Activated CD4-positive, alpha-beta T cell treated with anti-CD3 and anti-CD28 coated beads, Interleukin-2, amount 10 ng/mL, durations not matched to agents 7 days and 5 days (primary cell): Measurements from ENCODE around the gene STK10. TPM values are rescaled to one million over a fixed set of nuclear protein-coding genes. Genes with fewer than 3 reads are reported as not detected.

ENCODE experiments used
- CTCF ChIA-PET: fragments of 350-600 bp; sonication (Branson Sonifier 250); formaldehyde crosslinking; loops from one replicate; lab custom pipeline; 2021; ENCODE audit warnings: antibody characterized with exemption; lab: Charles Lee
- POLR2A ChIA-PET: fragments of 350-600 bp; sonication (Branson Sonifier 250); formaldehyde crosslinking; loops from one replicate; lab custom pipeline; 2021; ENCODE audit warnings: antibody characterized with exemption; lab: Charles Lee
- DNase-seq: peaks from one replicate; pipeline ENCODE4 v3.0.0-alpha.2; 2020
- H3K27ac Mint-ChIP-seq: one replicate; pipeline ENCODE4 v1.8.0; 2021; ENCODE audit warnings: mild to moderate bottlenecking, moderate library complexity, mixed read lengths
- H3K27me3 Mint-ChIP-seq: one replicate; pipeline ENCODE4 v1.8.0; 2021; ENCODE audit warnings: mixed read lengths
- H3K36me3 Mint-ChIP-seq: one replicate; pipeline ENCODE4 v1.8.0; 2021; ENCODE audit warnings: low read depth, mixed read lengths
- H3K4me1 Mint-ChIP-seq: one replicate; pipeline ENCODE4 v1.8.0; 2021; ENCODE audit warnings: mixed read lengths
- H3K4me3 Mint-ChIP-seq: one replicate; pipeline ENCODE4 v1.8.0; 2021; ENCODE audit warnings: mild to moderate bottlenecking, moderate library complexity, mixed read lengths
- H3K9me3 Mint-ChIP-seq: one replicate; pipeline ENCODE4 v1.8.0; 2021; ENCODE audit warnings: mixed read lengths
- total RNA-seq, 2 experiments: library from RNA; stranded (reverse); gene quantifications; one replicate each; pipeline ENCODE4 v1.2.3, GENCODE V29; 2021

STK10 gene
- total RNA-seq, 2 experiments from 2014 or later = 299 to 312 TPM

DNA sequence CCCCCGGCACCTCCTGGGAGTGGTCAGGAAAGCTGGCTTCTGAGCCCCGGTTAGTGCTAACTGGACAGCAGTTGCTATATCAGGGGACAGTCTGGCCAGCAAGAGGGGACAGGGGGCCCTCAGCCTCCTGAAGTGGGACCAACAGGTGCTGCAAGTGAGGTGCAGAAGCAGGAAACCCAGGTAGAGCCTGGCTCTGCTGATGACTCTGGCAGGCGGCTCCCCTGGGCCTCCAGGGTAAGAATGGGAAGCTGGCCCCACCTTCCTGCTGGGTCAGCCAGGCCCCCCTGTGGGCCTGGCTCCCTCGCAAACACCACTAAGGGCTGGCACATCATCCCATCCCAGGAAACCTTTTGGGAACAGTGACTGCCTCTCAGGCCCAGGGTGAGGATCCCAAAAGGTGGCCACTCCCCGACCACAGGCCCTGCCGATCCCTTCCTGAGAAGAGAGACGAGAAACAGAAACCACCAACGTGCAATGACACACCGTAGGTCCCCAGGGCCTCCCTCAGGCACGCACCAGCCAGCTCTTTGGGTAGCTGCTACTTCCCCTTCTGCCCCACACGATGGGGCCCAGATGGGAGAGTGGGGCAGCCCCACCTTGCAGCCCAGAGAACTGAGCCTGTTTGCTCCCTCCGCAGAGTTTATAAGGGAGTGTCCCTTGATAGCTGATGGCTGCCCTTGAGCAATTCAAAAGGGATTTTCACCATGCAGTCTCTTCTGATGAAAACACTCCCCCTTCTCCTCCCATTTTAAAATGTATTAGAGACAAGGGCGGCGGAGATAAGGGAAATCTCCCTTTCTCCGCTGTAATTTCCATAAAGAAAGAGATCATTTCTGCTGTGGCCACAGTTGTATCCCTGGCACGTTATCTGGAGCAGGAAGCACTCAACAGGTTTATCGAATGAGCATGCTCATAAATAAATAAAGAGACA lies 76.8 kb downstream of the STK10 start:
- Mint-ChIP-seq H3K9me3 (peaks cover 2% of the 10 kb centered on the region), H3K4me1 (peaks cover 87% of the 10 kb centered on the region), H3K27ac (peak overlapping the region; percentile 96), H3K4me3 (peak overlapping the region; percentile 68), H3K36me3 (peaks cover 73% of the 10 kb centered on the region), H3K27me3 (no peaks in the 10 kb centered on the region)
- ChIA-PET POLR2A (interaction anchor here (1.1 to 1.2 kb wide), 3 partner anchors 64 to 74 kb away, joined by 4 to 12 read pairs (median 5); no protein-coding TSS in a partner anchor), CTCF (interaction anchor here (0.7 to 3.6 kb wide), 12 partner anchors 9 to 102 kb away, joined by 3 to 25 read pairs (median 4); partner anchors contain the start of gene STK10)
- DNase-seq = peak; percentile 83

DNA sequence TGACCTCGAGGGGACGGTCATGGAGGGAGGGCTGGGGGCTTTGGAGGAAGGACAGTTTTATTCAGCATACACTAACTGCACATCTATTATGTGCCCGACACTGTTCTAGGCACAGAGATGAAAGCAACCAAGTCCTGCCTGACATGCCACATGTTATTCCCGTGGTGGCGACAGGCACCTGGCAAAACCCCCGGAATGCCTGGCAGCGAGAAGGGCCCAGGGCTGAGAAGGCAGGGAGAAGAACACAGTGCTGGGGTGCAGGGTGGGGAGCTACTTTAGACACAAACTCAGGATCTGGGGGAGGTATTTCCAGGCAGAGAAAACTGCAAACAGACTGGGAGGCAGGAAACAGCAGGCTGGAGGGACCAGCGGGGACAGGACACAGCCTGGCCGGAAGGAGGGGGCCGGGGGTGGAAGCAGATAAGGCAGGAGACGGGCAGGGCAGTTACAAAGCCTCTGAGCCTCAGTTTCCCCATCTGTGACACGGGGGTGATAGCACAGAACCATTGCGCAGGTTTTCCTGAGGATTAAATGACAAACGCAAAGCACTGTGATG lies 77.7 kb downstream of the STK10 start:
- Mint-ChIP-seq H3K27me3 (no peaks in the 10 kb centered on the region), H3K27ac (peak overlapping the region; percentile 96), H3K9me3 (no peaks in the 10 kb centered on the region), H3K36me3 (peaks cover 72% of the 10 kb centered on the region), H3K4me1 (peaks cover 86% of the 10 kb centered on the region), H3K4me3 (peak overlapping the region; percentile 68)
- DNase-seq = no peak
- ChIA-PET CTCF (interaction anchor here (0.7 to 3.6 kb wide), 7 partner anchors 8 to 103 kb away, joined by 3 to 25 read pairs (median 3); partner anchors contain the start of gene STK10), POLR2A (no interaction called here)

DNA sequence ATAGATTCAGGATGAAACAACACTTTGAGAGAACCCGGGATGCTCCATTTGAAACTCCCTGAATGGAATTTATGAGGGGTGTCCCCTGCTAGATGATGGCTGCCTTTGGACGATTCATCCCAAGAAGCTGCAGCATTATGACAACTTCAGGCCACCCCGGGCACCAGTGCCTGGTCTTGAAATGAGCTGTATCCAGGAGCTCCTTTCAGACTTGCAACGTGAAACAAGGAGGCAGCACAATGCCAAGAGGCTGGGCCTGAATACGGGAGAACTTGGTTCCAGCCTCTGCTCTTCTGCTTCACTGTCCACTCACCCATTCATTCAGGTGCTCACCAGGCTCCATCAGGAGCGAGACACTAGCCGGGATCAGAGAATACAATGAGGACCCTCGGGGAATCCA lies 78.3 kb downstream of the STK10 start:
- no peaks in the 10 kb centered on the region for H3K9me3 Mint-ChIP-seq
- ChIA-PET CTCF (interaction anchor here (1.1 to 3.6 kb wide), 4 partner anchors 13 to 80 kb away, joined by 3 to 25 read pairs (median 10); partner anchors contain the start of gene STK10), POLR2A (no interaction called here)
- H3K4me1 Mint-ChIP-seq = peaks cover 82% of the 10 kb centered on the region
- H3K4me3 Mint-ChIP-seq = peak overlapping the region; percentile 9
- peak overlapping the region; percentile 96 for H3K27ac Mint-ChIP-seq
- peaks cover 69% of the 10 kb centered on the region for H3K36me3 Mint-ChIP-seq
- DNase-seq = no peak
- no peaks in the 10 kb centered on the region for H3K27me3 Mint-ChIP-seq

DNA sequence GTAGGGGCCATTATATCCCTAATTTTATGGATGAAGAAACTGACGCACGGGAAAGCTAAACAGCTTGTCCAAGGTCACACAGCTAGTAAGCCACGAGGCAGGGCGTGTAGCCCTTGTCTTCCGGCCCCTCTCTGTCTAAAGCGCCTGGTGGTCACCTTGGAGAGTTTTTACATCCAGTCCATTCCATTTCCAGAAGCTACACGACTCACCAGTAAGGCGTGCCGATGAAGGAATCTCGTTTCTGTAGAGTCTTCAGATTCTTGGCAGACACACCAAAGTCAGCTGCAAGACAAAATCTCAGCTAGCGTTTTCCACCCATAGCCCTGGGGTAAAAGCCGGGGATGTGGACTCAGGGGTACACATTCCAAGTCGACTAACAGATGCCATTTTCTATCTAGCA lies 80.5 kb downstream of the STK10 start:
- Mint-ChIP-seq H3K9me3 (no peaks in the 10 kb centered on the region), H3K4me3 (no peak overlapping the region), H3K27me3 (no peaks in the 10 kb centered on the region), H3K4me1 (peaks cover 68% of the 10 kb centered on the region), H3K36me3 (peaks cover 70% of the 10 kb centered on the region), H3K27ac (peak overlapping the region; percentile 66)
- POLR2A ChIA-PET = no interaction called here
- CTCF ChIA-PET = interaction anchor here (0.5 to 2.7 kb wide), 6 partner anchors 12 to 81 kb away, joined by 3 to 19 read pairs (median 4); partner anchors contain the start of gene STK10
- DNase-seq = no peak

DNA sequence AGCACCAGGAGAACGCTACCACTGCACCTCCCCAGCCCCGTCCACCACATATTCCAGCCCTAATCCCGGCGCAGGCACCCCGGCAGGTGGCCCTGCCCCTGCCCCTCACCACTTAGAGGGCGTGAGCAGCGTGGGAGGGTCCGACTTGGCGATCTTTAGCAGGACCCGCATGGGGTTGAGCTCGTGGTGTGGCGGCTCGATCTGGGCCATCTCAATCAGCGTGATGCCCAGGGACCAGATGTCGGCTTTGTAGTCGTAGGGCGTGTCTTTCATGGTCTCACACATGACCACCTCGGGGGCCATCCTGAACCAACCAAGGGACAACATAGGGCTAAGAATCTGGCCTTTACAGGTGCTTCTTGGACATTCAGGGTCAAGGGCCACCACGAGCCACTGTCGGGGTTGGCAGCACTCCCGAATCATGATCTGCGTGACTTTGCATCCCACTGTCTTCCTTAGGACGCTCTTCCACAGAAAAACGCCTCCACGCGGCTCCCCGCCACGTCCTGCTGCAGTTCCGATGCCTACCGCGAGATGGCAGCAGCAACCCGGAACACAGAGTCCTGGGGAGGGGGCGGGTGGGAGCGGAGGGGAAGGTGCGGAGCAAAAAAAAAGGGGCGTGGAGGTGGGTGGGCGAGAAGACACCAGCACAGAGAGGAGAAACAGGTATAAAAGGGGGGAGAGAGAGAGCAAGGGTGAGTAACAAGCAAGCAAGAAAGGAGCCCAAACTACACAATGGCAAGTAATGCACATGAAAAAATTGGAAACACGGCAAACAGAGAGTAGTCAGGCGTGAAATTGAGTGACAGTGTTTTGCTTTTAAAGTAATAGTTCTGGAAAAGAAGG lies 81.3 kb downstream of the STK10 start:
- peaks cover 65% of the 10 kb centered on the region for H3K4me1 Mint-ChIP-seq

DNA sequence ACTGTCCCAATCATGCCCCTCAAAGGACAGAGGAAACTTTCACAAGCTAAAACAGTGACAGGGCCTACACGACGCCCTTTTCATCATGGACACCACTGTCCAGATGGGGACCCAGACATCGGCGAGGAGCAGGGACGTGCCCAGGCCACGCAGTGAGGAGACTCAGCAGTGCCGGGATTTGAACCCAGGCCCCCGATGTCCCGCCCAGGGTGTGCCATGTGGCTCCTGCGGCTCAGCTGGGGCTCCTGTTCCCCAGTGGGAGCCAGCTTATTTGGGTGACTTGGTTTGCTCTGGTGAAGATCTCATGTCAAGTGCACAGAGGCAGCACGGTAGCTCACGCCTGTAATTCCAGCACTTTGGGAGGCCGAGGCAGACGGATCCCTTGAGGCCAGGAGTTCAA lies 82.2 kb downstream of the STK10 start:
- Mint-ChIP-seq H3K27ac (no peak overlapping the region), H3K4me1 (peaks cover 58% of the 10 kb centered on the region), H3K4me3 (no peak overlapping the region), H3K27me3 (no peaks in the 10 kb centered on the region), H3K36me3 (peaks cover 74% of the 10 kb centered on the region), H3K9me3 (no peaks in the 10 kb centered on the region)
- DNase-seq = no peak
- ChIA-PET CTCF (interaction anchor here (0.6 to 2.7 kb wide), 10 partner anchors 8 to 187 kb away, joined by 3 to 19 read pairs (median 3); partner anchors contain the start of gene STK10), POLR2A (no interaction called here)

More for the DNA sequence above, 81.3 kb downstream of the STK10 start:
- Mint-ChIP-seq H3K27ac (peak overlapping the region; percentile 57), H3K4me3 (no peak overlapping the region), H3K27me3 (no peaks in the 10 kb centered on the region), H3K9me3 (no peaks in the 10 kb centered on the region), H3K36me3 (peaks cover 72% of the 10 kb centered on the region)
- peak; percentile 67 for DNase-seq
- CTCF ChIA-PET = interaction anchor here (0.5 to 2.7 kb wide), 11 partner anchors 9 to 97 kb away, joined by 3 to 19 read pairs (median 3); partner anchors contain the start of gene STK10
- POLR2A ChIA-PET = no interaction called here

DNA sequence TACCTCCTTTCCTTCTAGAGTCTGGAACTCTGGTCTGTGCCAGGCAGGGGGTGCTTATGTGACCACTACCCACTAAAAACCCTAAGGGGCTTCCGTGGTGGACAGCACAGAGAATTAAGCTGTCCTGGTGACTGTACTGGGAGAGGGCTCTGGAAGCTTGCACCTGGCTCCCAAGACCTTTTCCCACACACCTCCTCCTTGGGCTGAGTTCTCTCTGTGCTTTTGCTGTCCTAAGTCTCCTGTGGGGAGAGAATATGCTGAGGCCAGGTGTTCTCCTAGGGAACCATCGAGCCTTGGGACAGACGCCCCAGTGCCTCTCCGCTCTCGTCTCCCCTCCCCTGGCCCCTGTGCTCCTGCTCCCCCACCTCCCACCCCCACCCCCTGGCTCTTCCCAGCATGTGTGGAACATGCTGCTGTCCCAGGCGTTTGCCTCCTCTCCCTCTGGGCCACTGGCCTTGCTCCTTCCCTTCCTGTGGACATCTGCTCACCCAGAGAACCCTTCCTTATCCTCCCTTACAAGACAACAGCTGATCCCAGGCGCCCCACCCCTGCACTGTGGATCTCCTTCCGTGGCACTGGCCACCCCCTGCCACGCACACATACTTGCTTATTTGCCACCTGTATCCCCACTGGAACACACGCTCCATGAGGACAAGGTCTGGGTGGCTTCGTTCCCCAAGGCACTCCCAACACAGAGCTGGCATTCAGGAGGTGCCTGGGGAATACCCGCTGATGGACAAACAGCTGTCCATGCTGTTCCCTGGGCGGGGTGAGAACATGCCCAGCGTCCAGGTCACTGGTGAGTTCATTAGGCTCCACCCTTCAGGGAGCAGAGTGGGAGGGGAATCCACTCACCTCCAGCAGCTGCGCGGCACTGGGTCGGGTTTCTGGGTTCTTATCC lies 83.0 kb downstream of the STK10 start:
- CTCF ChIA-PET = interaction anchor here (0.6 to 2.7 kb wide), 8 partner anchors 9 to 188 kb away, joined by 3 to 19 read pairs (median 4); partner anchors contain the start of gene STK10
- POLR2A ChIA-PET = no interaction called here

DNA sequence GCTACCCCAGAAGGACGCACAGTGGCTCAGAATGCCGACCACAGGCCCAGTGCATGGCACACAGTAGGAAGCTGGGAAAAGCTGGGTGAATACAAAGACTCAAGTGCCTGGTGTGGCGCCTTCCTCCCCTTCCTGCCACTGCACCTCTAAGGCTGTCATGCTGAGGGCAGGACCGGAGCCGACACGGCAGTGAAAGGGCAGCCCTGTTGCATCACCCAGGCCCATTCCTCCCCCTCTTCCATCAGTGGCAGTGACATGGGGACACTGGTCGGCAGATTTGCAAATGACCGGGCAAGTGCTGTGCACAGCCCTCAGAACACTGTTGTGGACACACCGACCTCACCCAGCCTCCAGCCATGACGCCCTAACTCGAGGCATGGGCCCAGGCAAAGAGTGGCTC lies 84.0 kb downstream of the STK10 start:
- CTCF ChIA-PET = interaction anchor here (0.6 to 2.0 kb wide), 4 partner anchors 10 to 189 kb away, joined by 3 to 7 read pairs (median 4); partner anchors contain the start of gene STK10
- Mint-ChIP-seq H3K9me3 (no peaks in the 10 kb centered on the region), H3K36me3 (peaks cover 69% of the 10 kb centered on the region), H3K27ac (no peak overlapping the region), H3K4me3 (no peak overlapping the region), H3K27me3 (no peaks in the 10 kb centered on the region), H3K4me1 (peaks cover 40% of the 10 kb centered on the region)
- DNase-seq = no peak
- POLR2A ChIA-PET = no interaction called here

More for the DNA sequence above, 83.0 kb downstream of the STK10 start:
- H3K9me3 Mint-ChIP-seq = no peaks in the 10 kb centered on the region
- H3K36me3 Mint-ChIP-seq = peaks cover 73% of the 10 kb centered on the region
- H3K27ac Mint-ChIP-seq = no peak overlapping the region
- no peak for DNase-seq
- H3K4me1 Mint-ChIP-seq = peaks cover 50% of the 10 kb centered on the region
- H3K27me3 Mint-ChIP-seq = no peaks in the 10 kb centered on the region
- H3K4me3 Mint-ChIP-seq = no peak overlapping the region

DNA sequence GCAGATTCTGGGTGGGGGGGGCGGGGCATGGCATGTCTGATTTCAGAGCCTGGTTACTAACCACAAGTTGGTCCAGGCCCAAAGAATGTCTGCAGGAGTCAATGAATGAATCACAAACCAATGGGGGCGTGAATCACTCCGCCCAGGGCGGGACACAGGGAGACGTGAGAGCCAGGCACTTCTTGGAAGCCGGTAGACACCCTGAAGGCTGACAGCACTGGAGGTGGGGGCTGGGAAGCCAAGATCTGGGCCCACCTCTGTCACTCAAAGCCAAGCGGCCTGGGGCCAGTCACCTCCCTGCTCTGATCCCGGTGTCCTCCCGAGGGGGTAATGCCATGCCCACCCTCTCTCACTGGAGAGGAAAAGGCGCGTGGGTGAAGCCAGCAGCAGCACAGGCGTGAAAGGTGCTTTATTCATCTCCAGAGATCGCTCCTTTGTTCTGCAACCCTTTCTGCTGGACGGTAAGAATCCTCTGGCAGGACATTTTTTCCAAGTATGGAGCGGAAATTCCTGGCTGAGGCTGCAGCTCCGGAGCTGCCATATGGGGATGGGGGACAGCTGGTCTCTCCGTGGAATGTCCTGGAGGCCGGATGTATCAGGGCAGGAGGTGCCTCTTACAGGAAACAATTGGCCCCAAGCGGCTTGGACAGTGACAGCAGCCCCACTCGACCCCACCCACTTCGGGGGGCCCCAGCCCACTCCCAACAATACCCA lies 85.0 kb downstream of the STK10 start:
- no peak for DNase-seq
- Mint-ChIP-seq H3K36me3 (peaks cover 75% of the 10 kb centered on the region), H3K4me3 (no peak overlapping the region), H3K9me3 (no peaks in the 10 kb centered on the region), H3K4me1 (peaks cover 40% of the 10 kb centered on the region), H3K27ac (no peak overlapping the region), H3K27me3 (no peaks in the 10 kb centered on the region)
- CTCF ChIA-PET = interaction anchor here (1.4 to 2.0 kb wide), 4 partner anchors 8 to 86 kb away, joined by 4 to 8 read pairs (median 6); partner anchors contain the start of gene STK10
- POLR2A ChIA-PET = no interaction called here

DNA sequence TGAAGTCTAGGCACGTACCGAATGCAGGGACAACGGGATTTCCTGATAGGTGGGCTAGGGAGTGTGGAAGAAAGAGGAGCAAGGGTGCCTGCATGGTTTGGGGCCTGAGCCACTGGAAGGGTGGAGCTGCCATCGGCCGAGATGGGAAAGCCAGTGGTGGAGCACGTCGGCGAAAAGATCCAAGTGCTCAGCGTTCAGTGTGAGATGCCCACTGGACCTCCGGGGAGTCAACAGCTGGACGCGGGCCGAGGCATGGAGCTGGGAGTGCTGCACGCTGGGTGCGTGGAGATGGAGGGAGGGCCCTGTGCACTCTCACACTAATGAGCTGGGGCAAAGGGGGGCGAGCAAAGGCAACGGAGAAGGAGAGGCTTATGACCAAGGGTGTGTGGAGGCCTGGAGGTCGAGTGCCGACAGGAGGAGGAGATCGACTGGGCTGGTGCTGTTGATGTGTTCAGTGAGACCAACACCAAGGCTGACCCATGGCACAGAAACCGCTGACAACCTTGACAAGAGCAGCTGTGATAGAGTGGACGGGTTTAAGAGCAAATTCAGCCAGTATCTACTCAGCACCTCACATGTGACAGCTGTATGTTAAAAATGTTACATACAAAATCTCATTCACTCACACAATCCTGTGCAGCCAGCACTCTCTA lies 85.7 kb downstream of the STK10 start:
- POLR2A ChIA-PET = no interaction called here
- no peak overlapping the region for H3K4me3 Mint-ChIP-seq
- H3K27me3 Mint-ChIP-seq = no peaks in the 10 kb centered on the region
- H3K36me3 Mint-ChIP-seq = peaks cover 76% of the 10 kb centered on the region
- peak overlapping the region; percentile 25 for H3K27ac Mint-ChIP-seq
- H3K9me3 Mint-ChIP-seq = no peaks in the 10 kb centered on the region
- peaks cover 37% of the 10 kb centered on the region for H3K4me1 Mint-ChIP-seq
- CTCF ChIA-PET = interaction anchor here (1.4 to 1.8 kb wide), 2 partner anchors 9 to 87 kb away, joined by 4 to 8 read pairs; partner anchors contain the start of gene STK10
- DNase-seq = no peak
